ENCODE measurements around the gene WNT7B. TPM values are rescaled to one million over a fixed set of nuclear protein-coding genes. Genes with fewer than 3 reads are reported as not detected.

WNT7B gene
- total RNA-seq, 1 experiment from 2014 or later, result 0.57 TPM

DNA sequence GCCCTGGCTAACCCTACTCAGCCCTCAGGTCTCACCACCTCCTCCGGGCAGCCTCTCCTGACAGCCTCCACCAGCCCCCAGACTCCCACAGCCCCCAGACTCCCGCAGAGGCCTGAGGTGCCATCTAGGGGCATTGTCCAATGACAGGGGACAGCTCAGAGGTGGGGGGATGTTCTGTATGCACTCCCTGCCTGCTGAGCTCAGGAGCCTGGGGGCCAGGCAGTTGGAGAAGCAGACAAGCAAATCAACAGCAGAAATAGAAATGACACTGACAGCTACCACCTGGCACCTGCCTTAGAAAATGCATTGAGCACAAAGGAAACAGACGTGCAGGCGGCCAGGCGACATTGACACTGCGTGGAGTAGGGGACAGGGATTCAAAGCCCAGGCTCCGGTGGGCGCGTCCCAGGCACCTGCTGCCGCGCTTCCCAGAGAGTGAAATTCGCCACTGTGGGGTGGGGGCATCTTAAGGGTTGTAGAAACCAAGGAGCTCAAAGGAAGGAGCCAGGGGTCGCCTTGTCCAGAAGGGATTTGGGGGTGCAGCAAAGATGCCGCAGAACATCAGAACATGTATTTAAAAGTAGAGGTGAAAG is 22.5 kb upstream of the WNT7B start:
- no peaks in the 10 kb centered on the region for H3K4me1 Mint-ChIP-seq (ENCODE audit: low read depth, unreplicated experiment)
- no peak for DNase-seq
- Histone ChIP-seq H3K4me3 (ENCODE audit: low read depth, low read length) (no peak overlapping the region), H3K27me3 (replicated peaks; ENCODE audit: control insufficient read depth, insufficient read depth, low read length) (no peaks in the 10 kb centered on the region), H3K4me1 (no peaks in the 10 kb centered on the region), H3K36me3 (ENCODE audit: control insufficient read depth, insufficient read depth, low read length) (no peaks in the 10 kb centered on the region), H3K9me3 (no peaks in the 10 kb centered on the region)
- ChIA-PET CTCF (no interaction called here), POLR2A (no interaction called here)
- TF ChIP-seq, protein P1, sequence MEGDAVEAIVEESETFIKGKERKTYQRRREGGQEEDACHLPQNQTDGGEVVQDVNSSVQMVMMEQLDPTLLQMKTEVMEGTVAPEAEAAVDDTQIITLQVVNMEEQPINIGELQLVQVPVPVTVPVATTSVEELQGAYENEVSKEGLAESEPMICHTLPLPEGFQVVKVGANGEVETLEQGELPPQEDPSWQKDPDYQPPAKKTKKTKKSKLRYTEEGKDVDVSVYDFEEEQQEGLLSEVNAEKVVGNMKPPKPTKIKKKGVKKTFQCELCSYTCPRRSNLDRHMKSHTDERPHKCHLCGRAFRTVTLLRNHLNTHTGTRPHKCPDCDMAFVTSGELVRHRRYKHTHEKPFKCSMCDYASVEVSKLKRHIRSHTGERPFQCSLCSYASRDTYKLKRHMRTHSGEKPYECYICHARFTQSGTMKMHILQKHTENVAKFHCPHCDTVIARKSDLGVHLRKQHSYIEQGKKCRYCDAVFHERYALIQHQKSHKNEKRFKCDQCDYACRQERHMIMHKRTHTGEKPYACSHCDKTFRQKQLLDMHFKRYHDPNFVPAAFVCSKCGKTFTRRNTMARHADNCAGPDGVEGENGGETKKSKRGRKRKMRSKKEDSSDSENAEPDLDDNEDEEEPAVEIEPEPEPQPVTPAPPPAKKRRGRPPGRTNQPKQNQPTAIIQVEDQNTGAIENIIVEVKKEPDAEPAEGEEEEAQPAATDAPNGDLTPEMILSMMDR (IDR thresholded peaks at IDR 0.05; ENCODE audit: insufficient read depth in 1 of 2, low read depth in 1 of 2, low read length in 1 of 2, severe bottlenecking in 1 of 2, unreplicated experiment in 1 of 2), result no peak
- intact Hi-C loops (cut with micrococcal nuclease; ENCODE audit: unreplicated experiment), result no loop called here
- H3K9me3 Mint-ChIP-seq (ENCODE audit: unreplicated experiment), result no peaks in the 10 kb centered on the region
- H3K27ac Mint-ChIP-seq (ENCODE audit: unreplicated experiment), result no peak overlapping the region
- H3K27me3 Mint-ChIP-seq (ENCODE audit: insufficient read depth, unreplicated experiment), result no peaks in the 10 kb centered on the region
- no TSS peak for BruUV-seq (replicated peaks)
- no peaks in the 10 kb centered on the region for H3K36me3 Mint-ChIP-seq (ENCODE audit: insufficient read depth, unreplicated experiment)
- H3K4me3 Mint-ChIP-seq (ENCODE audit: unreplicated experiment), result no peak overlapping the region

DNA sequence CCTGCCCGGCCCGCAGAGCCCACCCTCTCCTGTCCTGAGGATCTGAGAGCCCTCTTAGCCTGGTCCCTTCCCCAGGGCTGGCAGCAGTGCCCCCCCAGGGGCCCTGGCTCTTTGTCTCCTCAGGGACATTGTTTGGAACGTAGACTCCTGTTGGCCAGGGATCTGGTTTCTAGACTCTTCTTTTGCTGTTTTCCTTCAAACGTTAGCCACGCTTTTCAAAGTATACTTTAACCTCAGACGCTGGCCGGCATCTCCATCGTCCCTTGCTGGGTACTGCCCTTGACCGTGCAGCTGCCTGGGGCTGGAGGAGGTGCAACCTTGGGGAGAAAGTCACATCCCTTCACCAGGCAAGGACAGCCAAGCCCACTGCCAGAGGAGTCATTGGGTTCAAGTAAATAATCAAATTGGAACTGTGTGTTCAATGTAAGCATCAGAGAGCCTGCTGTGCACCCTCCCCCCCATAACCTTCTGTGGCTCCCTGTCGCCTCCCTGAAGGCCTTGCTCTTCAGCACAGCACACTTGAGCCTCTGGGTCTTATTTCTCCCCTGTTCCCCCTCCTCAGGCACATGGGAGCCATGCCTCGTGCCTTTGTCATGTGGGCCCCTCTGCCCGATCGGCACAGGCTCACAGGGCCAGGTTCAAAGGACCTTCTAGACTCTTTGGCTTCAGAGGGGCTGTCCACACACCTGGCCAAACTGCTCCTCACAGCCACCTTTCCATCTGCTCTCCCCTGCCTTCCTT is 21.8 kb upstream of the WNT7B start:
- Mint-ChIP-seq H3K27me3 (ENCODE audit: insufficient read depth, unreplicated experiment) (no peaks in the 10 kb centered on the region), H3K4me1 (ENCODE audit: low read depth, unreplicated experiment) (no peaks in the 10 kb centered on the region), H3K36me3 (ENCODE audit: insufficient read depth, unreplicated experiment) (no peaks in the 10 kb centered on the region), H3K27ac (ENCODE audit: unreplicated experiment) (no peak overlapping the region), H3K4me3 (ENCODE audit: unreplicated experiment) (no peak overlapping the region), H3K9me3 (ENCODE audit: unreplicated experiment) (no peaks in the 10 kb centered on the region)
- BruUV-seq (replicated peaks), result no TSS peak
- H3K4me3 ChIP-seq (ENCODE audit: low read depth, low read length), result no peak overlapping the region
- no peaks in the 10 kb centered on the region for H3K36me3 ChIP-seq (ENCODE audit: control insufficient read depth, insufficient read depth, low read length)
- no peaks in the 10 kb centered on the region for H3K9me3 ChIP-seq
- intact Hi-C loops (cut with micrococcal nuclease; ENCODE audit: unreplicated experiment), result no loop called here
- ChIA-PET POLR2A (no interaction called here), CTCF (no interaction called here)
- H3K4me1 ChIP-seq, result no peaks in the 10 kb centered on the region
- TF ChIP-seq, protein P1 (IDR thresholded peaks at IDR 0.05; ENCODE audit: insufficient read depth in 1 of 2, low read depth in 1 of 2, low read length in 1 of 2, severe bottlenecking in 1 of 2, unreplicated experiment in 1 of 2), result no peak
- H3K27me3 ChIP-seq (replicated peaks; ENCODE audit: control insufficient read depth, insufficient read depth, low read length), result no peaks in the 10 kb centered on the region
- no peak for DNase-seq

DNA sequence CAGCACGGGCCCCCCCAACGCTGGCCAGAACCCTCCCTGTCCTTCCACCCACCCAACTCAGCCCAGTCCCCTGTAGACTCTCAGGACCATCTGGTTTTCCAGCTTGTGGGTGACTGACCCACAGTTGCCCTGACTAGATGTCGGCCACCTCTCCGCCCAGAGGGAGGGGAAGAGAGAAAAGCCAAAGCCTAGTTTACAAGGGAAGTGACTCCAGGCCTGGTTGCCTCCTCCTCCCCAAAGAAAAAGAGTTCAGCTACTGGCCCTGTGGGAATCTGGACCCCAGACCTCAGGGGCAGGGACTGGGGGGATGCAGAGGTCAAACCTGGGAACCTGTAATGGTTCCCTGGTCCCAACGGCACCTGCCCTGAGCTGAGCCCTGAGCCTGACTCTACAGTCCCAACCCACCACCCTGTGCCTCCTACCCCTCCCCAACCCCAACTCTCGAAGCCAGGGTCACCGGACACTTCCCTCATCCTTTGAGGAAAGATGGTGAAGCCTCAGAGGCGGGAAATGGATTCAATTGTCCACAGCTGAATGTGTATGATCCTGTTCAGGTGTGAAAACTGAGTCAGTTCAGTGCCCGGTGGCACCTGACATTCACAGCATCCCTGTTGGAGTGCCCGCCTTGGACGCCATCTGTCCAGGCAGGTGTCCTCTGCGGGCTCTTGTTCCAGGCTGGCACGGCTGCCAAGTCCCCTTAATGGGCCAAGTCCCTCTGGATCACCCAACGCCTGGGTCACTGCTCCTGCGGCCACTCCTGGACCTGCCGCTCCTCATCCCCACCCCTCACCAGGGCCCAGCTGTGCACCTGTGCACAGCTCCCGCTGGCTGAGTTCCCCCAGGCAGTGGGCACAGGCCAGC is 21.0 kb upstream of the WNT7B start:
- H3K4me3 Mint-ChIP-seq (ENCODE audit: unreplicated experiment), result no peak overlapping the region
- no peaks in the 10 kb centered on the region for H3K27me3 Mint-ChIP-seq (ENCODE audit: insufficient read depth, unreplicated experiment)
- no peaks in the 10 kb centered on the region for H3K9me3 Mint-ChIP-seq (ENCODE audit: unreplicated experiment)
- intact Hi-C loops (cut with micrococcal nuclease; ENCODE audit: unreplicated experiment), result no loop called here
- no TSS peak for BruUV-seq (replicated peaks)
- CTCF ChIA-PET, result no interaction called here
- TF ChIP-seq, protein P1 (IDR thresholded peaks at IDR 0.05; ENCODE audit: insufficient read depth in 1 of 2, low read depth in 1 of 2, low read length in 1 of 2, severe bottlenecking in 1 of 2, unreplicated experiment in 1 of 2), result no peak
- H3K4me1 Mint-ChIP-seq (ENCODE audit: low read depth, unreplicated experiment), result no peaks in the 10 kb centered on the region
- no peaks in the 10 kb centered on the region for H3K36me3 Mint-ChIP-seq (ENCODE audit: insufficient read depth, unreplicated experiment)
- no peaks in the 10 kb centered on the region for H3K27me3 ChIP-seq (replicated peaks; ENCODE audit: control insufficient read depth, insufficient read depth, low read length)
- H3K4me1 ChIP-seq, result no peaks in the 10 kb centered on the region
- no peak overlapping the region for H3K4me3 ChIP-seq (ENCODE audit: low read depth, low read length)
- no peak for DNase-seq
- no peak overlapping the region for H3K27ac Mint-ChIP-seq (ENCODE audit: unreplicated experiment)
- H3K36me3 ChIP-seq (ENCODE audit: control insufficient read depth, insufficient read depth, low read length), result no peaks in the 10 kb centered on the region
- POLR2A ChIA-PET, result no interaction called here
- H3K9me3 ChIP-seq, result no peaks in the 10 kb centered on the region

All from Caco-2 (cell line).